H1 (cell line): ENCODE results near the gene PNCK. TPM values are rescaled to one million over a fixed set of nuclear protein-coding genes. Genes with fewer than 3 reads are reported as not detected.

Experiments used
- HDAC2 ChIP-seq, 2 experiments: fragments of 300-600 bp in 1 of 2; sonication (generic) in 1 of 2; IDR thresholded peaks; 2 replicates each; pipeline ENCODE4 v1.6.1; 2011 to 2012; ENCODE audit warnings: low read depth in 2 of 2, low read length in 2 of 2, mild to moderate bottlenecking in 2 of 2, moderate library complexity in 2 of 2, borderline replicate concordance in 1 of 2, inconsistent platforms in 1 of 2
- HDAC6 ChIP-seq: IDR thresholded peaks from one replicate; pipeline ENCODE4 v1.7.1; 2012; ENCODE audit warnings: low read depth, mild to moderate bottlenecking, inconsistent platforms, low read length, moderate library complexity
- polyA plus RNA-seq, 7 experiments: library from polyadenylated mRNA; depleted of rRNA in 3 of 7; stranded (reverse) in 5 of 7; unstranded in 2 of 7; fragments of >200 nt in 5 of 7; fragments of 200-250 nt in 2 of 7; gene quantifications; 1 replicate in 5 of 7; 2 replicates in 1 of 7; 4 replicates in 1 of 7; pipeline versions ENCODE4 v1.2.1 to v1.2.3, GENCODE V29; 2011 to 2013; ENCODE audit warnings: missing spikeins in 2 of 7, mixed read lengths in 2 of 7
- total RNA-seq: library from RNA; stranded (reverse); fragmentation: NEBNext Ultra II Directional; extraction: Animal tissue kit (Norgen Biotek cat#: 25700); gene quantifications from 2 replicates; pipeline ENCODE4 v1.2.1, GENCODE V29; 2021

PNCK gene
- total and polyA plus RNA-seq, 2 of the 8 experiments (the other 6 are each of a cell fraction or from before 2014, with no cell fraction given), result 6.2 to 6.3 TPM

- TF ChIP-seq HDAC6 (no peak), HDAC2 (IDR thresholded peaks at IDR 0.05; ENCODE audit: borderline replicate concordance in 1 of 2, low read depth in 2 of 2, low read length in 2 of 2) (no peak)
- TF ChIP-seq, all 59 proteins: peak for 0
Measured at GRCh38 chrX:153674219-153674851, 722 bp upstream of the PNCK start (continued).
